Inflammatory macrophage treated with lipopolysaccharide for 4 hours (primary cell): Measurements from ENCODE around the gene HBP1.
"Not testable (repeated sequence)": the region's sequence is repeated elsewhere in the genome, so short reads cannot be mapped to it uniquely, and the experiment has no call there.

Experiments
- DNase-seq: peaks from one replicate; pipeline ENCODE4 v3.0.0-alpha.2; 2020

HBP1 gene

GRCh38 chr7:107230334-107230733, 61.5 kb downstream of the HBP1 start:
- DNase-seq: no peak

DNA sequence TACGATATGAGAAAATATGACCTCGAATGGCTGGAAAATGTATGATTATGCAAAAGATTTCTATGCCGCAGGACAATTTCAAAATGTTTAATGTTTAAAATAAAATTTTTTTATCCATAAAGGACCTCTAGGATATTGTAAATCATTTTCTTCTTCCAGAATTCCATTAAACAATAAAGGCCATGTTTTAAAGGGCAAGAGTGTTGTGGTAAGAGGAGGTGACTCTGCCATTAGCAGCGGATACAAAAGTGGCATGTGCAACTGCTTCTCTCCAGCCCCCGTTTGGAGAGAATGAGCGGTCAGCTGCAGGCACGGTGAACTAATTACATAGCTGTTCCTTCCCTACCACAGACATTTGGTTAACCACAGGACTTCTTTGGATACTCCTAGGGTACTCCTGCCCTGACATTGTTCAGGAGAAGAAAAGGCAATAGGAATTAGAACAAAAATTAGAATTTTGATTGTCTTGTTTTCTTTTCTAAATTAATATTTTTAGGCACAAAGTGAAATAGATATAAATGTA, 63.8 kb downstream of the HBP1 start:
- no peak for DNase-seq

DNA sequence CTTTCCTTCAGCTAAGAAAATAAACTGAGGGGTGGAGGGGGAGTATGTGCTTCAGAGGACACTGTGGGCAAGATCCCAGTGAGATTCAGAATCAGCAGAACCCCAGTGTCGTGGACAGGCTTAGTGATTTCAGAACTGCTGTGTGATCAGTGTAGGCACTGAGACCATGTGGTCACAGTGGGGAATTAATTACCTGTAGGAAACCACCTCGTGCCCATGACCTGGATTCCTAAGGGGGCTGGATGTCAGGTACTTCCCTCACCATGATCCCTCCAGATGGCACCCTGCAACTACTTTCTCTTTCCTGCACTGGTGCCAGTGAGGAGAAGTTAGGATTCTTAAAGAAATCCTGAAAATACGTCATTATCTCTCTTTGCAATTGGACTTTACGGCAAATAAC, 64.4 kb downstream of the HBP1 start:
- no peak for DNase-seq

- no peak for DNase-seq
Measured at GRCh38 chr7:107233981-107234380, 65.2 kb downstream of the HBP1 start.

GRCh38 chr7:107234436-107234835, 65.6 kb downstream of the HBP1 start:
- peak; percentile 1 for DNase-seq

DNA sequence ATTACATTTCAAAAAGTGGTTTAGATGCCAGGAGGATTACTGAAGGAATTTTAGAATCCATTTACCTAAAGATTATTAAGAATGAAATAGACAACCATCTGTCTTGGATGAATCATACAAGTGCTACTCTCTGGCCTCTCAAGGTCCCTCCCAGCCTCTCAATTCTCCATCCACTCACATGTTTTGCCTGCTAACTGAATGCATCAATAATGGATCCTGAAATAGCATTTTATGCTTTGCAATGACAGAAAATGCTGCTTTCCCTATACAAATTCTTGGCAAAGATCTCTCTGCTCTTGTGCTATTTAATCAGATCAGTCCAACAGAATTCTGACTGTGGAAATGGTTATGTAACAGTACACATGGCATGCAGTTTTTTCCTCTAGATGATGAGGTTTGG, 68.1 kb downstream of the HBP1 start:
- DNase-seq: no peak

DNA sequence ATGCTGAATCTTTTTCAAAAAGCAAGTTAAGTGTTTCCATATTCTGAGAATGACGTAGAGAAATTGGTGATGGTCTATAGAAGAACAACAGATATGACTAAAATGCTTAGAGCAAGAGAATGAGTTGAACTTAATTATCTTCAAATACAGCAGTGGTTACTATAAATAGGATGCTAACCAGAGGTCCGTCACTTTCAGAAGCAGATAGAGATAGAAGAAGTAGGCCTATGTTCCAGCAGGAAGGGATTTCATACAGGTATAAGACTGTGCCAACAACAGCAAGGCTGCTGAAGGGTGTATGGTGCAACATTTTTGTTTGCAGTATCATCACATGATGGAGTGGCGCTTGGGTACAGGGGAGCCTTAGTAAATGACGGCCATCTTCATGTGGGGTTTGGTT, 68.6 kb downstream of the HBP1 start:
- DNase-seq: no peak

- DNase-seq: no peak
Measured at GRCh38 chr7:107242267-107242666, 73.5 kb downstream of the HBP1 start.

DNA sequence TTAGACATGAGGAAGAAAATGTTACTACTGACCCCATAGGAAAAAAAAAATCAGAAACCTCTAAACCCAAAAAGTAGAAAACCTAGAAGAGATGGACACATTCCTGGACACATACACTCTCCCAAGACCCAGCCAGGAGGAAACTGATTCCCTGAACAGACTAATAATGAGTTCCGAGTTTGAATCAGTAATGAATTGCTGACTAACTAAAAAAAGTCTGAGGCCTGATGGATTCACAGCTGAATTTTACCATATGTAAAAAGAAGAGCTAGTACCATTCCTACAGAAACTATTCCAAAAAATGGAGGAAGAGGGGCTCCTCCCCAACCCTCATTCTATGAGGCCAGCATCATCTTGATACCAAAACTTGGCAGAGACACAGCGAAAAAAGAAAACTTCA, 75.8 kb downstream of the HBP1 start:
- no peak for DNase-seq

- DNase-seq: not testable (repeated sequence)
Measured at GRCh38 chr7:107246836-107247235, 78.0 kb downstream of the HBP1 start.

DNA sequence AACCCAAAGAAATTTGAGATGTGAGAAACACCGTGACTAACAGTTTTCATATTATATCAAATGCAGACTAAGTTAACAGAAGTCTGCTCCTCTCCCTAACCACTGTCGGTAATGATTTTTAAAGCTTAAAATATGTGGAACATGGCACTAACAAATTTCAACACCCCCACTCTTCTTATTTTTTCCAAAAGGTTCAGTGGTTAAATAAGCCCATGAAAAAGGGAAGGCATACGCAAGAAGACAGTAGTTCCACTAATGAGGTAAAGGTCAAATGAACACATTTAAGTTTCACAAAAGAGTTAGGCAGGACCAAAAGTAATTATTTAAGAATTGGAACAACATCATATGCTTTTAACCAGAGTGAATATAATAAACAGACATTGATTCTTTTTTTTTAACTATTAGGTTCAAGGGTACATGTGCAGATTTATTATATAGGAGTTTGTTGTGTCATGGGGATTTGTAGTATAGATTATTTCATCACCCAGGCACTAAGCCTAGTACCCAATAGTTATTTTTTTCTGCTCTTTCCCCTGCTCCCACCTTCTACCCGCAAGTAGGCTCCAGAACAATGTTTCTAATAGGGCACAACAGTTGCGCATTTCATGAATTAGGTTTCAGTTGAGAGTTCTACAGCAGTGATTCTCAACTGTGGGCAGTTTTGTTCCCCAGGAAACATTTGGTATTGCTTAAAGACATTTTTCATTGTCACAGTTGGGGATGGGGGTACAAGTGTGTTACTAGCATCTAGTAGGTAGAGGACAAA, 79.9 kb downstream of the HBP1 start:
- peak; percentile 9 for DNase-seq

- no peak for DNase-seq
Measured at GRCh38 chr7:107251963-107252362, 83.2 kb downstream of the HBP1 start.
